ENCODE data around the gene EPS15.
"Not testable (repeated sequence)": the region's sequence is repeated elsewhere in the genome, so short reads cannot be mapped to it uniquely, and the experiment has no call there.

EPS15 gene

DNA sequence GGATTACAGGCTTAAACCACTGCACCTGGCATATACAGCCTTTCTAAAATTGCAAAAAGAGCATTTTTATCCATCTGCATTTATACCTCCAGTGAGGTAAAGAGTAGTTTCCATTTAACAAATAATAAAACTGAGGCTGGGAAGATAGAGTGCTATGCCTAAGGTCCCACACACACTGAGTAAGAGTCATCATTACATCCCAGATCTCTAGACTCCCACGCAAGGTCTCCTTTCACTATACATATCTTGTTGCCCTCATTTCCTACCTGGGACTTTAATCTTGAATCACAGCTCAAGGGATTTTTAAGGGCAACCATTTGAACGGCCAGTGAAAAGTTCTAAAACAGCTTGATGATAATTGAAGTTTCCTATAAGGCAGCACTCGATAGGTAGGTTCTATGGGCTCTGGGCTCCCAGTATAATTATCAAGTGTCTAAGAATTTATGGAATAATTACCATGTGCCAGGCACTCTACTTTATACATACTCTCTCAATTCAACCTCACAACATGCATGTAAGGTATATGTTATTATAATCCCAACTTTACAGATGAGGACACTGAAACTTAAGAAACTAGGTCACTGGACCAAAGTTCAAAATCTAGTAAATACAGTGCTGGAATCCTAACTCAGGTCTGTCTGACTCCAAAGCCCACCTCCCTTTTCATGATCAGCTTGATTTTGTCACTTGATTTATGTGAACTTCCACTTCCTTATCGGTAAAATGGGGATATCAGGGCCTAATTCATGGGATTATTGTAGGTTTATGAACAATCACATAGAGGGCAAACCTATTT is 23.3 kb upstream of the EPS15 start:
- DNase-seq, result no peak

DNA sequence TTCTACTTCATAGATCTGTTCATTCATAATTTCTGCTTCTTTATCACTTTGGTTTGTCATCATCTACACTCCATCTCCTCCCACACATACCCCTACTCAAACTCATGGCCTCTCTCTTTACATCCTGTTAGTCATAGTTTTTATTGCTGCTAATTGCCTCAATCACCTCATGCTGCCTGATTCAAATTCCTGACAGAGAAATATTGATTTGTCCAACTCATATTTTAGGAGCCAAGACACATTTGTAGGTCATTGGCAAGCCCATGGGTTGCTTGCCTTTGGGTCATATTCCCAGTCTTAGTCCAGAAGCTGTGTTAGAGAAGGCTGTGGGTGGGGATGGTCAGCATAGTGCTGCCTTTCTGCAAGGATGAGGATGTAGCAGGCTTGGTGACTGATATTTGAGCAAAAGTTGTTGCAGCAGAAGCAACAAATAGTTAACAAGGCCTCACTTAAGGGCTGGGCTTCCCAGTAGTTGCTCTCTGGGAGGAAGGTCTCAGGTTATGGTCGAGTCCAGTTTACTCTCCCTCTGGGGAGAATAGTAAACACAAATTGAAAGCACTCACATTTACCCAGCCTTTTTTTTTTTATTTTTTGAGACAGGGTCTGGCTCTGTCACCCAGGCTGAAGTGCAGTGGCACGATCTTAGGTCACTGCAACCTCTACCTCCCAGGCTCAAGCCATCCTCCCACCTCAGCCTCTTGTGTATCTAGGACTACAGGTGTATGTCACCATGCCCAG is 22.4 kb upstream of the EPS15 start:
- DNase-seq, result no peak

DNA sequence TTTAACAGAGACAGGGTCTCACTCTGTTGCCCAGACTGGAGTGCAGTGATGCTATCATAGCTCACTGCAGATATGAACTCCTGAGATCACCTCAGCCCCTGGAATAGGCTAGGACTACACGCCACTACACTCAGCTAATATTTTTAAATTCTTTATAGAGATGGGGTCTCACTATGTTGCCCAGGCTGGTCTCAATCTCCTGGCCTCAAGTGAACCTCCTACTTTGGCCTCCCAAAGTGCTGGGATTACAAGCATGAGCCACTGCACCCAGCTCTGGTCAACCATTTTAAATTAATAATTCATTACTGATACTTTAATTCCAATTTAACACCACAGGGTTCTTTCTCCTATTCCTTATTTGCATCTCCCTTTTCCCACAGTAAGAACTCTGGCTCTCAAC is 18.5 kb upstream of the EPS15 start:
- no peak for DNase-seq

DNA sequence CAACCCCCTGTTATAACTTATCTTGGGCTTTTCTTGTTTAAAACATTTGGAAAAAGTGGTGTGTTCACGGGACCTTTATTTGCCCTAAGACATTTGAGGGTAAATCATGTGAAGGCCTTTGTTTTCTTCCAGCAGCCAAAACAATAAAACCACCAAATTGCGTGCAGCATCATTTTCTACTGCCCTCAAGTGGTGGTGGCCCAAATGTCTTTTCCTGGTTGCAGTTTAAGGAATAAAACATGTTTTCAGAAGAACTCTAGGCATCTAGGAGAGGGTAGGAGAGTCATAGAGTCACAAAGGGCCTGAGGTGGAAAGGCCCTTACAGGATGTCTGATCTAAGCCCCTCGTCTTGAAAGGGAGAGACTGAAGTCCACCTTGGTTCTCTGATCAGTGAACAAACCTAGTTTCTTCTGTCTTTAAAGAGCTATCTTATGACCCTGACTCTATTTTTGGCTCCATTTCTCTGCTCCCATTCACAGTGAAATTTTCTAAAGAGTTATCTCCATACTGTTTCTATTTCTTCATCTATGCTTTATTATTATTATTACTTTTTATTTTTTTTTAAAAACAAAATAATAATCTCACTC is 16.0 kb upstream of the EPS15 start:
- no peak for DNase-seq

DNA sequence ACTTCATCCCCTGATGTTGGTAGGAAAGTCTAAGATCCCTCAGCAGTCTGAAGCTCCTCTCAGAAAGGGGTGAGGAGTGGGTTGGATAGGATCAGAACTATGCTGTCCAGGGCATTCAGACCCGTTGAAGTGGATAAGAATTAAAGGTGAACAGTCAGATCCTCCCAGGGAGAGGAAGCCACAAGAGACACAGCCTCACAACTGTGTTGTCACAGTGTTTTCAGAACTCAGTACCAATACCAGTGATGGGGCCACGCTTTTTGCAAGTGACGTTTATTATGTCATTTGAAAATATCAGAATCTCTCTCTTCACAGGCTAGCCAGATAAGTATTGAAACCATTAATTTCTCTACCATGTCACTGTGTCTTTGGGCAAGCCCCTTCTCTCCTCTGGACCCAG is 15.4 kb upstream of the EPS15 start:
- DNase-seq, result no peak

DNA sequence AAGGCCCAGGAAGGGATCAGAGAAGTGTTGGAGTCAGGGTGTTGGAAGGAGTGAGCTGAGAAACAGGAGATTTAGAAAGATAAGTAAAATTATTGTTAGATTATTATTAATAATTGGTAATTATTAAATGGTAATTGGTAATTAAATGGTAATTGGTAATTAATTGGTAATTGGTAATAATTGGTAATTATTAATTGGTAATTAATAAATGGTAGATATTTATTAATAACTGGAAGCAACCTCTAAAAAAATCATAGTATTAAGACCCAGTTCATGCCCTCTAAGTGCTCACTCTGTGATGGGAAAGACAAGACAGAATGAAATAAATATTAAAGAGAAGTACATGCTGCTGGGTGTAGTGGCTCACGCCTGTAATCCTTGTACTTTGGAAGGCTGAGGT is 13.8 kb upstream of the EPS15 start:
- no peak for DNase-seq

DNA sequence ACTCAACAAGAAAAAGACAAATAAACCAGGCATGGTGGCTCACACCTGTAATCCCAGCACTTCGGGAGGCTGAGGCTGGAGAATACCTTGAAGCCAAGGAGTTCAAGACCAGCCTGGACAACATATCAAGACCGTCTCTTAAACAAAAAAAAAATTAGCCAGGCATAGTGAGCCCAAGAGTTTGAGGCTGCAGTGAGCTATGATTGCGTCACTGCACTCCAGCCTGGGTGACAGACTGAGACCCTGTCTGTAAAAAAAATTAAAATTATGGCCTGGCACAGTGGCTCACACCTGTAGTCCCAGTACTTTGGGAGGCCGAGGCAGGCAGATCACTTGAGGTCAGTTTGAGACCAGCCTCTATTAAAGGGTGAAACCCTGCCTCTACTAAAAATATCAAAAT is 11.4 kb upstream of the EPS15 start:
- not testable (repeated sequence) for DNase-seq

DNA sequence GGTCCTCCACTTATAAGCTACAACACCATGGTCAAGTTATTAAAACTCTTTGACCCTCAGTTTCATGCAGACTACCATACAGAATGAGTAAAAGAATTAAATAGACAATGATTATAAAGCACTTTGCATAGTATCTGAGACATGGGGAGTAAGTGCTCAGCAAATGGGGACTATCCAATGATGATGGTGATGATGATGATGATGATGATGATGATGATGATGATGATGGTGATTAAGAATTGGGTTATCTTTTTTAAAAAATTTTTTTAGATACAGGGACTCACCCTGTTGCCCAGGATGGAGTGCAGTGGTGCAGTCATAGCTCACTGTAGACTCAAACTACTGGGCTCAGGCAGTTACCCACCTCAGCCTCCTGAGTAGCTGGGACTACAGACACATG is 8.1 kb upstream of the EPS15 start:
- DNase-seq, result no peak

DNA sequence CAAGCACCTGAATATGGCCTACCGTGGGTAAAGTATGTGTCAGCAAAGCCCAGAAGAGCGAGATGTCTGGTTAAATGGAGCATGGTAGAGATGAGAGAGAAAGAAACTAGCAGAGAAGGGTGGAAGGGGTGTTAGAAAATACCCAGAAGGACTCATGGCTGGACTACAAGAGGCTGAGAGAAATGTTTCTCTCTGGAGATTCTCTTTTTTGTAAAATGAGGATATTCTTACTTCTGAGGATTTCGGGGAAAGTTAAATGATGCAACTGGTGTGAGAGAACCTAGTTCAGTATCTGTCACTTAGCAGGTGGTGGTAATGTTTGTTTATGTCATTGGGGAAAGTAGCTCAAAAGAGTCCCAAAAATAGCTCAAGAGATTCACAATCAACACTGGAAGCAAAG is 7.2 kb upstream of the EPS15 start:
- no peak for DNase-seq

DNA sequence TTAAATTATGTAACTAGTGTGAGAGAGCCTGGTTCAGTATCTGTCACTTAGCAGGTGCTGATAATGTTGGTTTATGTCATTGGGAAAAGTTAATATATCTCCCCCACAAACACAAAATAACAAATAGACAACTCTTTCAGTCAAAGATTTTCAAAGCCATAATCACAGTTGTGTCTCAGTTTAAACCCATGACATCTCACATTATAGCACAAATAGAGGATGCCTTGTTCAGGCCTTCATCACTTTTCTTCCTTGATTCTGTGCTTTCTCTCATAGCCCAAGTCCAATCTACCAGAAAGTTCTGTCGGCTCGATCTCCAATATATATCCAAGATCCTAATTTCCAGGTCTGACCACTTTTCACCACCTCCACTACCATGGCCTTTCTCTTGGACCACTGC is 6.2 kb upstream of the EPS15 start:
- DNase-seq, result no peak

DNA sequence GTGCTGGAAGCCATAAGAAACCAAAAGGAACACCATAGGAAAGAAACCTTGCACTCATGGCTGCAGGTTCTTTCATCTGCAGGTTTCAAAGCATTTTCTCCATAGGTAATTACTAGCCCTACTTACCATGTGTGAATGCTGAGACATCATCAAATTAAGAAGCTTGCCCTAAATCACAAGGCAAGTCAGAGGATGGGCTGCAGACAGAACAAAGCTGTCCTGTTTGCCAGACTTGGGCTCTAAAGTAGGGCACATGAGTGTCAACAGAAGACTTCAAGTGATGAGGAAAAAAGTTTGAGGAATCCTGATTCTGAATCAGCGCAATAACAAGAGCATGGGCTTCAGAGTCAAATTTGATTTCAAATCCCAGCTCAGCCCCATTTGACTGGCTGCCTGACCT is 5.8 kb upstream of the EPS15 start:
- no peak for DNase-seq

DNA sequence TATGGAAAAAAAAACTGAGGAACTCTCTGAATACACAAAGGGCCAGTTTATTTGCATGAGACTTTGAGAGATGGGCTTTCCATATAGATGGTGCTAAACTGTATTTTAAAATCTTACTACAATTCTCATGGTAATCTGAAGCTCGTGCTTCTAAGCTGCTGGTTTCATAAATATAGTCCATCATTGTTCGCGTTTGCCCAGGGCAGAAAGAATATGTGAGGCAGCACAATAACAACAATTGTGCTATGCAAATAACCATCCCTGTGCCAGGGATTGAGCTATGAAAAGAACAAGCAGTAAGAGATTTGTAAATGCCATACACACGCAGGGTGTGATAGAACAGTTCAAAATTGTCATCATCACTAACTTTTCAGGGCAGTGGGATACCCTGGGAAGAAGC is 4.9 kb upstream of the EPS15 start:
- no peak for DNase-seq

DNA sequence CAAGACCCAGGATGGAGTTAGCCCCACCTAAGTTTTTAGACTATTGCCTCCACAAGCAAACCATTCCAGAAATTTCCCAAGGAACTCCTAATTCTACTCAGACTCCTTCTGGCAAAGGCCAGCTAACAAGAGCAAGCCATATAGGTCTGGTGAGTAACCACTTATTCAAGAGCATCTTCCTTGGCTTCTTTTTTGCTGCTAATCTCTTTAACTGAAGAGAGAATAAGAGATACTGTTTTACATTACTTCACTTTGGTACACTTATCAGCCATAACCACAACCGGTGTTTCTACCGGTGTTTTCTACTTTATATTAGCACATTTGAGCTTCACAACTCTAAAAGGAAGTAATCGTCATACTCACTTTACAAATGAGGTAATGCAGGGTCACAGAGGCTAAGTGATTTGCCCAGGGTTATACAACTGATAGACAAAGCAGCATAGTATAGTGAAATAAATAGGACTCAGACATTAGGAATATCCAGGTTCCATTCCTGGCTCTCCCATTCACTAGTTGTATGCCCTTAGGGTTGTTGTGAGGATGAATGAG is 1.7 kb upstream of the EPS15 start:
- DNase-seq, result peak; percentile 73

DNA sequence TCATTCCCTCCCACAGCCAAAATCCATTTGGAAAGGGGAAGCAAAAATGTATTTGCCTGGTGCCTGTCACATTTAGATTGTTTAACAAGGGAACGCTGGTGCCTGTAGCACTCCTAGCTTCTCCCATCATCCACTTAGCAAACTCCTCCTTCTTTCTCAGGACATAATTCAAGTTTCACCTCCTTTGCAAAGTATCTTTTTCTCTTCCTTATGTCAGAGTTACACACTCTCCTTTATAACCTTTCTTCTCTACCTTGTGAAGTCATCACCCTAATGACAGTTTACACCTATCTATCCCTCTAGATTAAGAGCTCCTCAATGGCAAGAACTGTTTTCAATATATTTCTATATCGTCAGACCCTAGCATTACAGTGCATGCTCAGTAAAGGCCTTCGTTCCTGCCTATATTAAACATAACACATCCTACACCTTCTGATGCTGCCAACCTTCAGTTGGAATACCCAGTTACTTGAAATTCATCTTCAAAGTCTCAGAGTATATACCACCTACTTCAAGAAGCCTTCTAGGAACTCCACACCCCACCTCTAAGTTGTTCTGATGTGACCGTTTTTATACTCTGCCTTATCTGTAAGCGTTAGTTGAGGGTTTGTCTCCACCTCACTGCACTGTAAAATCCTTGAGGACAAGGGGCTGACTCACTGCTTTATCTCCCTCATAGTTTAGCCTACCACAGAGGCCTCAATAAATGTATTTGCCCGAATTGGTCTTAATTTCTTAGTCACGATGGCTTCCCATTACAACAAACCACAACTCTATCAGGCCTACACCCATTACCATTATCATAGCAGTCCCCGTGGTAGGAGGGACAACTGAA is 1.0 kb upstream of the EPS15 start:
- DNase-seq, result peak; percentile 86

DNA sequence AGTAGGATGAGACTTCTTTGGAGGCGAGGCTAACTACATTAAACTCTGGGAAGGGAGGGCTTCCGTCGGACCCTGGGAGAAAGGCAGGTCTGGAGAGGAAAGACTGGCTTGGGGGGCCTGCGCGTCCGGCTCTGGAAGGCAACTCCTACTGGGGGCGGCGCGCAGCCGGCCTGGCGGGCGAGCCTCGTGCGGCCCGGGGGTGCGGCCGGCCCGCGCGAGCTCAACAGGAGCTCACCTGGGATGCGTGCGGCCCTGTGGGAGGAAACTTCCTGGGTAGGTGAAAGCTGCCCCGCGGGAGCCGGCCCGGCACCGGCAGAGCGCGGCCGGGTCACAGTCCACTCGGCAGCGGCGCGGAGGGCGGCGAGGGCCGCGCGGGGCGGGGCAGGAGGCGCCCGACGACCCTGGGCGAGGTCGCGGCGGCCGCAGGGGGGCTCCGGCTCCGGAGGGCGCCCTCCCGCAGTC is 449 bp downstream of the EPS15 start:
- peak; percentile 32 for DNase-seq

DNA sequence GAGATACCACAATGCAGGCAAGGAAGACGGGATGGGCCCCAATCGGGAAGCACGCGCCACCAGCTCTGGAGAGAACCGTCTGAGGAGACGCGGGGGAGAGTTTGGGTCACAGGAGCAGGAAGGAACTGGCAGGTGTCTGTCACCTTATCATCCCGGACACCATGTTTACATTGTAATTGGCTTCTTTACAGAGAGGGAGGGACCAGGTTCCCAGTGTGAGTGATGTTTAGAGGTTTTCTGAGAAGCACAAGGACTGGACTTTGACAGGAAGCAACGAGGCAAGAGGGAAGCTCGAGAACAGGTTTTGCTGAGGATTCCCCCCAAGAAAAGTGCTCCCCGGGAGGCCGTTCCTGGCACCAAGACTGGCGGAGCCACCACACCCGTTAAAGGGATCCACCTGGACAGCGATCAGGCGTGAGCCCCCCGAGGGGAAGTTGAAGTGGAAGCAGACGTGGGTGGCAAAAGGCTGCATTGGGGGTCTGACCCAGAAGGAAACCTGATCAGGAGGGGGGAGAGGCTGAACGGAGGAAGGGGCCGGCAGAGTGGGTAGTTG is 957 bp downstream of the EPS15 start:
- no peak for DNase-seq

DNA sequence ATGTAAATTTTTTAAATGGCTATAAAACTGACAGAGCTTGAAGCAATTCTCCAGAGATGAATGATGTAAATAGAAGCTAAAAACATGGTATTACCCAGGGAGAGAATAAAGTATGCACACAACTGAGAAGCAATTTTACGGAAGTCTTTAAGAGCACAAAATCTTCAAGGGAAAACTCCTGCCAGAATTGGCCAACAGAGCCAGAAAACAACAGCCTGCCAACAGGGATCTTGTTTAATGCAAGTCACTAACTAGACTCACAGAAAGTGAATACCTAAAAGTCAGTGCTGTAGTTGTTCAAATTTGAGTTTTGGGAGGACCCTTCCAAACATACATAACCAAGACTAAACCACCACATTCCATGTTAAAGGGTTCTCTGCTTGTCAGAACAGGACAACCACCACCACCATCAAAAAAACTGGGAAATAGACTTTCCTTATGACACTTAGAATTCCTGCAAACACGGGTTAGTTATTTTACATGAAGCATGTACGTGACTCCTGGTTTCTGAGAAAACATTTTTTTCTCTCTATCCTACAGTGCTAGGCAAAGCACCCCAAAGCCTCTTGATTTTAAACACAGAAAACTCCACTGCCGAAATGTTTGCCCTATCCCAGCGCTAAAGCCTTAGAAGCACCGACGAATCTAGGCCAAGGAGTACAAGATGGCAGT is 1.6 kb downstream of the EPS15 start:
- no peak for DNase-seq

DNA sequence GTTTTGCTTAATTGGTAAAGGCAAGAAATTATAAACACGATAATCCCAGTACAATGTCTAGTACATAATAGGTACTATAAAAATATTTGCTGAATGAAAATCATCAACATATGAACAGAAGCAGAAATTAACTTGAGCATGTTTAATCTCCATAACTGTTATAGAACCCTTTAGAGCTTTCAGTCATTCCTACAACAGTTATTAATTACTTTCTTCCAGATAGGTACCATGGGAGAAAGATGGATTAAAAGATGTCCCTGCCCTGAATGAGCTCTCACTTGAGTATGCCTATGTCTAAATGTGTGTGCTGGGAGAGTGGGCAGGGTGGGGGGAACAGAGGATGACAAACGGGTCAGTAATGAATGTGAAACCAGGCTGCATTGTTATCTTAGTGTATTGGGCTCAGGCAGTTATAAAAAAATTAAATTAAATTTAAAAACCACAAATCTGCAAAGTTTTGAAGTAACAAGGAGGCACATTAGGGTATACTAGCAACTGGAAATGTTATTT is 2.4 kb downstream of the EPS15 start:
- DNase-seq, result no peak

DNA sequence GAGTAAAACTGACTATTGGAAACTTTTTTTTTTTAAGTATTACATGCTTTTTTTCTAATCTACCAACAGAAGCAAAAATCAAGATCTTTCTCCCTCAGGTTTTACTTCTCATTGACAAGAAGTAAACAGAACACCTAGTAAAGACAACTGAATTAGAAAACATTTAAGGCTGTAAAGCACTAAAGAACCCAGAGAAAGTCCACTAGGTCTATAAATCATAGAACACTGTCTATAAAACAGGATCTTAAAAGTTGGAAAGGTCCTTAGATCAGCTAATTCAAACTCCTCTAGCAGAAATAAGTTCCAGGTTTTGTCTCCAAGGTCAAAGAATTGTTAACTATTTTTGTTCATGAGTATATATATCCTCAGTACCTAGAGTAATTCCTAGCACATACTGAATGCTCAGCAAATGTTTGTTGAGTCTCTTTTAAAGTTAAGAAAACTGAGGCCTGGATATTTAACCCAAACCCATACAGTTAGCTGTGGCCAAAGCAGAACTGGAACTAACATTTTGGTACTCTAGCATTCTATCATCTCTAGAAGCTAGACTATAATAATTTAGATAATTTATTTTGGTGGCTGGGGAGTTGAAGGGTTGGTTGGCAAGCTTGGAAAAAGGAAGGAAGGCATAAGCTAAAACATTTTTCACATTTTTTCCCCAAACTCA is 3.0 kb downstream of the EPS15 start:
- no peak for DNase-seq

DNA sequence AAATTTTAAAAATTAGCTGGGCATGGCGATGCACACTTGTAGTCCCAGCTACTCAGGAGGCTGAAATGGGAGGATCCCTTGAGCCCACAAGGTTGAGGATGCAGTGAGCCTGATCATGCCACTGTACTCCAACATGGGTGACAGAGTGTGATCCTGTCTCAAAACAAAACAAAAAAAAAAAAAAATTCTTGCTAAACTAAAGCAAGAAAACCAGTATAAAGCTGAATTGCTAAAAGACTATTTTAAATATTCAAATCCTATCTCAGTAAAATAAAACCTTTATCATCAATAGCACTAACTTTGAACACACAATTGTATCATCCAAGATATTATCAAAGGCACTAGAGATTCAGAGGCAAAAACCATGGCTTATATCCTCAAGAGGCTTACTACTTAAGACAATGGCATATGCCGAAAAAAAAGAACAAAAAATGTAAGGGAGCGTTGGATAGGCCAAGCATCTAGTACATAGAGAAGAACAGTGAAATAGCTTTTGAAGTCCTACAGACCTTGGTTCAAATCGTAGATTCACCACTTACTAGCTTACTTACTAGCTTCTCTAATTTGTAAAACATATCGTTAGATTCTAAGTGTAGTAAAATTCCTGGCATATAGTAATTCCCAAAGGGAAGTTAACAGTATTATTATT is 3.6 kb downstream of the EPS15 start:
- no peak for DNase-seq

DNA sequence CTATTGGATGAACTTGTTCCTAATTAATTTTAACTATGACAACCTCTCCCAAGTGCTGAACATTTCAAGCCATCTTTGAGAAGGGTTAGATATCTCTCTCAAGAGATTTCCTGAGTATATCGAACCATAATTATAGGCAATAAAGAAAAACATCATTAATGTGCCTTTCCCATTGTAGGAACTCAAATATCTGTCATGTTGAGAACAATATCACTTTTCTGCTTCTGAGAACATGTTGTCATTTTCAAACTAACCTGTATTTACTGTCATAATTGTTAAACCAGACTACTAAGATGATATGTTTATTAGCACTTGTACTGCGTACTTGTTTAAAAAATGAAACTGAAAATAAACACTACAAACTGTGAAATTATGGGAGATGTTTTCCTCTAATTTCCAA is 4.3 kb downstream of the EPS15 start:
- no peak for DNase-seq

All from NCI-H226 (cell line).